ENCODE results near the gene AKAP5.
"Not testable (repeated sequence)": the region's sequence is repeated elsewhere in the genome, so short reads cannot be mapped to it uniquely, and the experiment has no call there.

The AKAP5 gene

GRCh38 chr14:64516969-64517368 lies 51.7 kb downstream of the AKAP5 start:
- FAIRE-seq (peak; percentile 41), DNase-seq (ENCODE audit: insufficient read length, low spot score) (no peak)
- no peak for TF ChIP-seq CTCF (IDR thresholded peaks at IDR 0.05; ENCODE audit: insufficient read depth, missing control alignments)

DNA sequence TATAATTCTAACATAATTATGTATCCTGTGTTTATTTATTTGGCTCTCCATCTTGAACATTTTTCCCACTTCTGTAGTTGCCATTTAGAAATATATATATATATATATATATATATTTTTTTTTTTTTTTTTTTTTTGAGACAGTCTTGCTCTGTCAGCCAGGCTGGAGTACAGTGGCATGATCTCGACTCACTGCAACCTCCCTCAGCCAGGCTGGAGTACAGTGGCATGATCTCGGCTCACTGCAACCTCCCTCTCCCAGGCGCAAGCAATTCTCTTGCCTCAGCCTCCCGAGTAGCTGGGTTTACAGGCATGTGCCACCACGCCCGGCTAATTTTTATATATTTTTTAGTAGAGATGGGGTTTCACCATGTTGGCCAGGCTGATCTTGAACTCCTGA lies 52.4 kb downstream of the AKAP5 start:
- FAIRE-seq; DNase-seq (ENCODE audit: insufficient read length, low spot score): not testable (repeated sequence)

- FAIRE-seq = no peak
- no peak for TF ChIP-seq CTCF (IDR thresholded peaks at IDR 0.05; ENCODE audit: insufficient read depth, missing control alignments)
- no peak for DNase-seq (ENCODE audit: insufficient read length, low spot score)
These were observed 52.9 kb downstream of the AKAP5 start for GRCh38 chr14:64518229-64518628.

GRCh38 chr14:64520699-64521098 lies 55.4 kb downstream of the AKAP5 start:
- TF ChIP-seq CTCF (IDR thresholded peaks at IDR 0.05; ENCODE audit: insufficient read depth, missing control alignments) = no peak
- DNase-seq (ENCODE audit: insufficient read length, low spot score) (no peak), FAIRE-seq (no peak)

DNA sequence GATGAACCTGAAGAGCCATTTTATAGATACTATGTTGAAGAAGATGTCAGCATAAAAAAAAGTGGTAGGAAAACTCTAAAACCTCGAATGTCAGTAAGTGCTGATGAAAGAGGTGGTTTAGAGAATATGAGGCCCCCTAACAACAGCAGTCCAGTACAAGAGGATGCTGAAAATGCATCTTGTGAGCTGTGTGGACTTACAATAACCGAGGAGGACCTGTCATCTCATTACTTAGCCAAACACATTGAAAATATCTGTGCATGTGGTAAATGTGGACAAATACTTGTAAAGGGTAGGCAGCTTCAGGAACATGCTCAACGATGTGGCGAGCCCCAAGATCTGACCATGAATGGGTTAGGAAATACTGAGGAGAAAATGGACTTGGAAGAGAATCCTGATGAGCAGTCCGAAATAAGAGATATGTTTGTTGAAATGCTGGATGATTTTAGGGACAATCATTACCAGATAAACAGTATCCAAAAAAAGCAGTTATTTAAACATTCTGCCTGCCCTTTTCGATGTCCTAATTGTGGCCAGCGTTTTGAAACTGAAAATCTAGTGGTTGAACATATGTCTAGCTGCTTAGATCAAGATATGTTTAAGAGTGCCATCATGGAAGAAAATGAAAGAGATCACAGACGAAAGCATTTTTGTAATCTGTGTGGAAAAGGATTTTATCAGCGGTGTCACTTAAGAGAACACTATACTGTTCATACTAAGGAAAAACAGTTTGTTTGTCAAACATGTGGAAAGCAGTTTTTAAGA lies 57.5 kb downstream of the AKAP5 start:
- DNase-seq (ENCODE audit: insufficient read length, low spot score) (no peak), FAIRE-seq (no peak)
- TF ChIP-seq CTCF (IDR thresholded peaks at IDR 0.05; ENCODE audit: insufficient read depth, missing control alignments) = no peak
